Suprapubic skin (tissue), 3 donors: ENCODE data around the gene CBFA2T2.

ENCODE experiments used
- CTCF ChIP-seq, 2 donors: fragments of 200-600 bp in 1 of 2; fragments of 450-650 bp in 1 of 2; sonication (generic) in 1 of 2; IDR thresholded peaks; one replicate each; pipeline ENCODE4 v1.5.1; 2016 to 2019; ENCODE audit warnings: antibody characterized with exemption in 2 of 2, mild to moderate bottlenecking in 1 of 2, moderate library complexity in 1 of 2
- POLR2A ChIP-seq, 2 donors: fragments of 450-650 bp; IDR thresholded peaks; one replicate each; pipeline ENCODE4 v1.6.1; 2017; ENCODE audit warnings: antibody characterized with exemption in 2 of 2, mild to moderate bottlenecking in 2 of 2, moderate library complexity in 2 of 2

DNA sequence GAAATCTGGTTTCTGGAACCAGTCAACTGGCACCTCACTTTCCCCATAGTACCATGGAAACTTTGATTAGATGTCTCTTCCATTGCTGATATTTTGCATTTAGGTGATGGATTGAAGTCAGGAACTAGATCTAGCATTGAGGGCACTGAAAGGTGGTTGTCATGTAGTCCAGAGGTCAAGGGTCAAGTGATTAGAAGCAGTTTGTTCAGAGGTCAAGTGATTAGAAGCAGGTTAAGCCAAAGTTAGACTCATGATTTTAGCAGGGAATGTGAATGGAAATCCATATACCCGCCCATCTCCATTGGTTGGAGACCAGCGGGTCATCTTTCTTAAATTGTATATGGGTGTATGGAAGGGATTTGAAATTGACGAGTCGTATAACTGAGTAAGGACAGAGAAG is 51.2 kb downstream of the CBFA2T2 start:
- no peak for TF ChIP-seq CTCF (IDR thresholded peaks at IDR 0.05)
- no peak for TF ChIP-seq POLR2A (IDR thresholded peaks at IDR 0.05)
